GM12872 (cell line): ENCODE results near the gene ARL5C.

Experiments
- CTCF ChIP-seq: IDR thresholded peaks from 3 replicates; pipeline ENCODE4 v1.5.1; 2011; ENCODE audit warnings: low read depth, mild to moderate bottlenecking, low read length, moderate library complexity; ENCODE audit not compliant: insufficient read depth

The ARL5C gene

DNA sequence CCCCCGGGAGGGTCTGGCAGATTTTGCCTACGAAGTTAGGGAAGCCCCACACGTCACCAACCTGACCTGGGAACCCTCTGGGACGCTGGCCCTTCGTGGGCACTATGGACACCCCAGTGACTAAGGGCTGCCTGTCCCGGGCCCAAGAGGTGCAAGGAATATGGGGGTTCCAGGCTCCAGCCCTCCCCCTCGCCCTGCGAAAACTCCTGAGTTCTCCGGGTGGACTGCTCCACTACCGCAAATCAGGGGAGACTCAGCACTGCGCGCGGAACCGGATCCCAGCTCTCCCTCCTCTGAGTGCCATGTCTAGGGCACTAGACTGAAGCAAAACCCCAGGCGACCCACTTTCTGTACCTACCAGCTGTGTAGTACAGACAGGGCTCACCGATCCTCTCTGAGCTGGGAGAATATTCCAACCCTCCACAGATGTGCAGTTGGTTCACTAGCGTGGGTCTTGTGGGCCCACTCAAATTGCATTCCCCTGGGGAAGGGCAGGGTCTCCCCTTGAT, at the start of gene ARL5C:
ARL5C (minus strand) TSS at position 321 of the 509 bp plus-strand sequence. CDS start 401 bp downstream, outside the sequence.
- no peak for TF ChIP-seq CTCF

- no peak for TF ChIP-seq CTCF
Measured at GRCh38 chr17:39213852-39214251, 47.9 kb upstream of the ARL5C start.

DNA sequence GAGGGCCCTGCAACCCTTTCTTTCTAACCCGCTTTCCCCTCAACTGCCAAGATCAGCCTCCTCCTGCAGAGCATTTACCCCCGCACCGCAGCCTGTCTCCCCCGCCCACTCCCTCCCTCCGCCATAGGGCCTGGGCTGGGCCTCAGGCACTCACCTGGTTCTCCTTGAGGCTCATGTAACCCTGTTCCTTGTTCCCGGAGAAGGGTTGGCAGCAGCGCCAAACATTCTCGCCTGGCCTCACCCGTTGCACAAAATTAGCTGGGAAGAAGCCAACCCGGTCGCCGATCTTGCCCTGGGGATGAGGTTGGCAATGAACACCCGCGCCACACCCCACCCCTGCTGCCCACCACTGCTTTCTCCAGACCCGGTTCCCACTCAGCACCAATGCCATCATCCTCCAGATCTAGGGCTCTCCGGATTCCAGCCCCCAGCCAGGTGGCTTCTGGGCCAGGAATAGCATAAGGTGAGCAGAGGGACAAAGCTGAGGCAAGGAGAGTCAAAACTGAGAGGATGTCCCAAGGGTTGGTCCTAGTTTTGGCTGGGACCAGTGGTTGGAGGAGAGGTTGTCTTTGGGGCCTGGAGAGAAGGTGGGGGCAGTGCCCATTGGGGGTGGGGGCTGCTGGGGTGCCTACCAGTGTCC, 47.0 kb upstream of the ARL5C start:
- no peak for TF ChIP-seq CTCF

DNA sequence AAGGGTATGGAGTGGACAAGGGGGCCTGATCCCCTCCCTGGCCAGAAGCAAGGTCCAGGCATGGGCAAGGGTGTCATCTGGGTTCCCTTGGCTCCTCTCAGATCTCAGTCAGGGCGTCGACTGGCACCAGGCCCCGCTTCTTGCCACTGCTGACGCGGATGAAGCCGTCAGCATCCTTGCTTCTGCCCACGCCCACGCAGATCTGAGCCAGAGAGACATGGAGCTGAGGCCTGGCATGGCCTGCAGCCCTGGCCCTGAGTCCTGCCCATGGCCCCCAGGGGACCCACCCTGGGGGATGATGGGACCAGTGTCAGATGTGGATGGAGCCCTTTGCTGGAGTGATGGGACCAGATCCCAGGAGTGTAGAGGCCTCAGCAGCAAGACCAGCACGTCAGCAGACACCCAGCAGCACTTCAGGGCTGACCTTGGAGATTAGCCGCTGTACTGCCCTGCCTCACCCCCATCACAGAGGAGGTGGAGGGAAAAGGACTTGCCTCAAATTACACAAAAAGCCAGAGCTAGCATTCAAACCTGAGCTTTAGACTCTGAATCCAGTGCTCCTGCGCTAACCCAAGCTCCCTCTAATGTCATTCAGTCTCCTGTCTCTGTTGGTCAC, 46.3 kb upstream of the ARL5C start:
- no peak for TF ChIP-seq CTCF

- TF ChIP-seq CTCF: no peak
Measured at GRCh38 chr17:39210093-39210434, 44.1 kb upstream of the ARL5C start.

- TF ChIP-seq CTCF: no peak
Measured at GRCh38 chr17:39209317-39210092, 43.5 kb upstream of the ARL5C start.

DNA sequence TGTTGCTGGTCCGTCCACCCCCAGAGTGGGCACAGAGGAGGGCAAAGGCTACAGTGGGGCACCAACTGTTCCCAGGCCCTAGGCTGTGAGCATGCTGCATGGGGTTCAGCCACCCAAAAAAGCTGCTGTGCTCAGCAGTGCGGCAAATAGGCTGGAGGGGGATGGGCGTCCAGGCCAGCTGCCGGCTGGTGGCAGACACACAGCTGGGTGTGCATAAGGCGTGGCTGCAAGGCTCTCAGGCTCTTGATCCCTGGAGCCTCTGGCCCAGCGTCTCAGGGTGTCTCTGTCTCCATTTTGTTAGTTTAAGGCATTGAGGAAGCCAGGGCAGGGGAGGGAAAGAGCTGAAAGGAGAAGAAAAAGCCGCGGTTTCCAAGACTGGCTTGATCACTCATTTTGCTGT, 42.9 kb upstream of the ARL5C start:
- TF ChIP-seq CTCF: no peak
